ENCODE results near the gene HOXD8.
A peak's percentile ranks its signal among the peaks of the same experiment; 100 is the strongest.

The HOXD8 gene

GRCh38 chr2:176173567-176174381 lies 44.3 kb downstream of the HOXD8 start:
- no peak for DNase-seq (ENCODE audit: low spot score)

DNA sequence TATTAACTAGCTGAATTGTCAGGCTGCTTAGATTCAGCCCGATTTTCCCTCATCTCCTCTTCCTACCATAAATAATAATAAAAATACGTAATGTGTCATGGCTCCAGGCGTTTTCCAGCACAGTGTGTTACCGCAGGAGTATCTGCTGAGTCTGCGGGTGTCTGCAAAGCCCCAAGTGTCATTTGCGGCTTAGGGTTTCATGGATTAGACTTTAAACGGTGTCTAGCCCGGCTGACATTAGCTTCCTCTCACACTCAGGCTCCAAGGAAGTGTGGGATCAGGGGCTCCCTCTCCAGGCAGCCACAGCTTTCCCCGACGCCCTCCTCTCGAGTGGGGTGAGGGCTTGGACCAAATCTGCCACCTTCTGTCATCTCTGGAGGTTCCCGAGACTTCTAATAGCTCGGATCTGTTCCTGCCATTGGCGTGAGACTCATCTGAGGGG lies 44.9 kb downstream of the HOXD8 start:
- peak; percentile 53 for DNase-seq (ENCODE audit: low spot score)

- DNase-seq (ENCODE audit: low spot score), result peak; percentile 83
These were observed 45.6 kb downstream of the HOXD8 start for GRCh38 chr2:176174824-176175708.

DNA sequence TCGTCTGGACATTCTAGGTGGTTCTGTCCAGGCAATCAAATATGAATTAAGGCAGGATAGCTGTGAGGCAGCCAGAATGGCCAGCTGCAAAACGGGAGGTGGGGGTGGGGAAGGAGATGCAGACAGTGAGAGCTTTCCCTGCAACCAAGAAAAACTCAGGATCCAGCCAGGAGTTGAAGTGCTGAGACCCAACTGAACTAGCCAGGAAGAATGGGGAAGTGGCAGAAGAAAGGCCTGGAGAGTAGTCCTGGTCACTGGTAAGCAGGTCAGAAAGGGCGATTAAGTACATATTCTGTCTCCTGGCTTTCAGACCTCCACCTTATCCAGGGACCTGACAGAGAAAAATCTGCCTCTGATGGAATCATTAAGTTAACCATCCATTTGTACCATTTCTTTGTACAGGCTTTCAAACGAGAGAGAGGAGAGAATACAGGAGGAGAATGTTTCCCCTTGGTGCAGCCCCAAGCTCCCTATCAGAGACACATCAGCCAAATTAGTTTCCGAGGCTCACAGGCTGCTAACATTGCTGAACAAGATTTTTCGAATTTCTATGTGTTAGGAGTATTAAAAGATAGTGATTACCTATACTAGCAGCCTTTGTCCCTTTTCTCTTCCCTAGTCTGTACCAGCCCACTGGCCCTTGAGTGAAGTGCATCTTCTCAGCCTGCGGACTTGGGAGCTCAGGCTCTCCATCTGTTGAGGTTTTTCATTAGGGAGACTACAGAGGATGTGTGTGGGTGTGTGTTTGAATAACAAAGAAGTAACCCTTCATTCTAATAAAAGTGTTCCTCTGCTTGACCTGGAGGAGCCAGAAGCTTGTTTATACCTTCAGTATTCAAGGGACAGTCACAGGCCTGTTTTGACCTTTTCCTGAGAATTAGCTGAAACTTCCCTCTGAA lies 46.5 kb downstream of the HOXD8 start:
- DNase-seq (ENCODE audit: low spot score), result peak; percentile 18

GRCh38 chr2:176177580-176178037 lies 48.1 kb downstream of the HOXD8 start:
- DNase-seq (ENCODE audit: low spot score), result no peak

DNA sequence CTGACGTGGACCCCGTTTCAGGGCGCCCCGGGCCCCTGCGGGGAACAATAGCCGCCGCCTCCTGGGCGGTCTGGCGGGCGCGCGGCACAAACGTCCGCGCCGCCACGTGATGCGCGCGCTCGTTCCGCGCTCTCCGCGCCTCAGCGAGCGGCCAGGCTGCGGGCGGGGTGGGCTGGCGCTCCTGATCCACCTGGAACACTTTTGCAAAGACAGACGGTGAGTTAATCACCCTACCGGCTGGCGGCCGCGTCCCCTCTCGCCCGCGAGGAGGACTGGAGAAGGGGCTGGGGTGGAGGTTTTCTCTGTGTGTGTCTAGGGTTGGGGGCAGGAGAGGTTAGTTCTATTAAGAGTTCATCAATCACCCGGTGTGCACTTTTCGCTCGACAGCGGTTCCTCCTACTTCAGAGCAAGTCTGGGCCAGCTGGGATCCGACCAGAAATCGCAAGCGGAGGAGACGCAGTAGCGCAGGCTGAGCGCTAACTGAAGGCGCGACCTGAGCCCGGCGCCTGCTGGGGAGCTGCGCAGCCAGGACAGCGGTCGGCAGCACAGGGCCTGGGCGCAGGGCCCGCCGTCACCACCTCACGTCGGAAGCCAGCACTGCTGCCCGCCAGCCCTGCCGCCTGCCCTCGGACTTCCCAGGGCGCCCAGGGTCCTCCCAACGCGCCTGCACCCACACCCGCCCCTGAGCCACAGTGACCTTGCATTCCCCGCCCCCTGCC lies 48.7 kb downstream of the HOXD8 start:
- no peak for DNase-seq (ENCODE audit: low spot score)

DNA sequence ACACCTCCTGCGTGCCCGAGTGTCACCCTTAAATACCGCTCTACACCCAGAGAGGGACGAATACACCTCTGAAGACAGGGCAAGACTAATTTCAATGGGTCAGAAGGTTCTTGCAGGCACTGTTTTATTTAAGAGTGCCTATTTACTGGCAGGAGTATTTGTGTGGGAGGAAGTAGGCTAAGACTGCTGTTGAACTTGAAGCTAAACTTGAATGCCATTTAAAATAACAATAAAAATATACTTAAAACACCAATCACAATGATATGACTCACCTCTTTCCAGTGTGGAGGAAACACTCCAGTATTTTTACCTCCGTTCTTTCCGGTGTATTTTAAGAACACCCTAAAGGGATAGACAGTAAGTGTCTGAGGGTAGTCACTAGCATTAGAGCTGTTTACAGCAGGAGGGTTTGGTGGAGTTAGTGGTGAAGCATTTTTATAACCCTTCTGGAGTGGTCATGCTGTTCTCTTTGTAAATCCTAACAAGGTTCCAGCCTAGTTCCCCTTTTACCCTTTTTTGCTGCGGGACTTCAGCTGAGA lies 49.3 kb downstream of the HOXD8 start:
- DNase-seq (ENCODE audit: low spot score), result no peak

DNA sequence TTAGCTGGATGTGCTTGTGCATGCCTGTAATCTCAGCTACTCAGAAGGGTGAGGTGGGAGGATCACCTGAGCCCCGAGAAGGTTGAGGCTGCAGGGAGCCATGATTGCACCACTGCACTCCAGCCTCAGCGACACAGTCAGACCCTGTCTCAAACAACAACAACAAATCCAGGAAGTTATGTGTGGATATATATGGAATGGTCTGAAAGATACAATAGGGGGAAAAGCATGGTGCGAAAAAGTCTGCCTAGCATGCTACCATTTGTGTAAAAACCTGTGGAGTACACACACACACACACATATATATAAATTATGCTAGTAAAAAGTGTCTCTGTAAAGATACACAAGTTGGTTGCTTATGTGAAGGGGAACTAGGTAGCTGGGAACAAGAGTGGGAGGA lies 52.0 kb downstream of the HOXD8 start:
- DNase-seq (ENCODE audit: low spot score), result no peak

Small RNA genes lying within 50 kb of the gene (small RNA-seq; reads per million reads assigned to genes)
- 979 to 13,056 reads per million in 2 experiments for gene MIR10B

All from SK-N-DZ (cell line).